Lower leg skin (tissue), 4 donors: ENCODE measurements around the gene CCDC116. TPM values are rescaled to one million over a fixed set of nuclear protein-coding genes. Genes with fewer than 3 reads are reported as not detected.
"Not testable (repeated sequence)": the region's sequence is repeated elsewhere in the genome, so short reads cannot be mapped to it uniquely, and the experiment has no call there.

ENCODE experiments used
- DNase-seq, 2 donors: peaks; one replicate each; pipeline ENCODE4 v3.0.0-alpha.2; 2019; ENCODE audit warnings: low spot score in 2 of 2
- H3K4me3 ChIP-seq: fragments of 200-600 bp; sonication (generic); 2 replicates; pipeline ENCODE4 v1.5.1; 2017; ENCODE audit warnings: mild to moderate bottlenecking, low read depth; ENCODE audit not compliant: poor library complexity, severe bottlenecking
- CTCF ChIP-seq, 3 donors: fragments of 450-650 bp; IDR thresholded peaks; one replicate each; pipeline ENCODE4 v1.5.1; 2016; ENCODE audit warnings: antibody characterized with exemption in 3 of 3, mild to moderate bottlenecking in 3 of 3, moderate library complexity in 2 of 3
- POLR2A ChIP-seq, 2 donors: fragments of 450-650 bp; IDR thresholded peaks; one replicate each; pipeline ENCODE4 v1.6.1; 2016 to 2017; ENCODE audit warnings: antibody characterized with exemption in 2 of 2, mild to moderate bottlenecking in 1 of 2, moderate library complexity in 1 of 2
- WGBS, 2 donors: methylation state at CpG; one replicate each; pipeline ENCODE4 v1.1.5; 2018; 5-methylcytosine and 5-hydroxymethylcytosine counted together
- intact Hi-C: fragments of 100-400 bp; cut with DNase I; formaldehyde crosslinking; loops from one replicate; pipeline ENCODE4 v1.15.0; 2023; ENCODE audit warnings: low total_unique reads
- total RNA-seq, 4 donors: library from RNA; depleted of rRNA; stranded (reverse); fragments of >200 nt; gene quantifications; one replicate each; pipeline ENCODE4 v1.1.0, GENCODE V29; 2016

Gene CCDC116
- total RNA-seq, 4 donors from 2014 or later, result 0.23 to 0.49 TPM; not detected in 2

GRCh38 chr22:21605887-21606564 lies 26.5 kb upstream of the CCDC116 start:
- no peak for DNase-seq
- no peak overlapping the region for H3K4me3 ChIP-seq
- TF ChIP-seq POLR2A (IDR thresholded peaks at IDR 0.05) (no peak), CTCF (IDR thresholded peaks at IDR 0.05) (no peak)
- intact Hi-C loops, result no loop called here
- 94% methylated on average over 7 of the region's 7 CpGs for WGBS, 2 donors

- WGBS, 2 donors, result 93 to 96% methylated on average over 8 of the region's 8 CpGs
- H3K4me3 ChIP-seq, result no peak overlapping the region
- TF ChIP-seq POLR2A (IDR thresholded peaks at IDR 0.05), result no peak
- no peak for TF ChIP-seq CTCF (IDR thresholded peaks at IDR 0.05)
- intact Hi-C loops, result no loop called here
- DNase-seq, result no peak
These were observed 25.8 kb upstream of the CCDC116 start for GRCh38 chr22:21606775-21607174.

GRCh38 chr22:21609556-21610157 lies 22.9 kb upstream of the CCDC116 start:
- DNase-seq, intact Hi-C loops, H3K4me3 ChIP-seq: not testable (repeated sequence)
- WGBS, 2 donors, result 97% methylated on average over 11 of the region's 11 CpGs

- TF ChIP-seq POLR2A (IDR thresholded peaks at IDR 0.05) (no peak), CTCF (IDR thresholded peaks at IDR 0.05) (no peak)
- no peak overlapping the region for H3K4me3 ChIP-seq
- intact Hi-C loops, result no loop called here
- WGBS, 2 donors, result 83 to 84% methylated on average over 4 of the region's 4 CpGs
- DNase-seq, result no peak
These were observed 21.2 kb upstream of the CCDC116 start for GRCh38 chr22:21611210-21611977.

- no peak for DNase-seq
- WGBS, 2 donors, result 60 to 72% methylated on average over 7 of the region's 7 CpGs
- TF ChIP-seq POLR2A (IDR thresholded peaks at IDR 0.05) (no peak), CTCF (IDR thresholded peaks at IDR 0.05) (no peak)
- H3K4me3 ChIP-seq, result no peak overlapping the region
- intact Hi-C loops, result no loop called here
These were observed 19.7 kb upstream of the CCDC116 start for GRCh38 chr22:21612858-21613257.

- no peak overlapping the region for H3K4me3 ChIP-seq
- WGBS, 2 donors, result 67 to 90% methylated on average over 4 of the region's 4 CpGs
- DNase-seq, result no peak
- intact Hi-C loops, result no loop called here
- TF ChIP-seq CTCF (IDR thresholded peaks at IDR 0.05), result no peak
- TF ChIP-seq POLR2A (IDR thresholded peaks at IDR 0.05), result no peak
These were observed 18.9 kb upstream of the CCDC116 start for GRCh38 chr22:21613553-21614233.
